K562 (cell line): ENCODE data around the gene TIMM10. TPM values are rescaled to one million over a fixed set of nuclear protein-coding genes. Genes with fewer than 3 reads are reported as not detected.

Experiments
- BCOR ChIP-seq: fragments of 450-650 bp; IDR thresholded peaks from 2 replicates; pipeline ENCODE4 v1.6.1; 2016
- CBFA2T2 ChIP-seq: fragments of 450-650 bp; conservative IDR thresholded peaks from 2 replicates; pipeline ENCODE4 v1.6.1; 2017; ENCODE audit warnings: mild to moderate bottlenecking
- CCNT2 ChIP-seq: IDR thresholded peaks from 2 replicates; pipeline ENCODE4 v1.6.1; 2011; ENCODE audit warnings: borderline replicate concordance, low read depth, mild to moderate bottlenecking, moderate library complexity, mixed read lengths, low read length; ENCODE audit not compliant: insufficient read length; ENCODE audit errors: extremely low read depth
- CREB3L1 ChIP-seq: fragments of 450-650 bp; IDR thresholded peaks from 2 replicates; pipeline ENCODE4 v1.6.1; 2014; ENCODE audit warnings: low read depth, mild to moderate bottlenecking, moderate library complexity, borderline replicate concordance
- E2F6 ChIP-seq, 2 experiments: IDR thresholded peaks; 2 replicates each; pipeline ENCODE4 v1.6.1; 2011; ENCODE audit warnings: borderline replicate concordance in 1 of 2, control low read depth in 1 of 2, low read depth in 1 of 2, low read length in 1 of 2, mild to moderate bottlenecking in 1 of 2, mixed read lengths in 1 of 2, moderate library complexity in 1 of 2; ENCODE audit not compliant: insufficient read depth in 1 of 2, insufficient read length in 1 of 2, poor library complexity in 1 of 2, severe bottlenecking in 1 of 2; ENCODE audit errors: extremely low read depth in 1 of 2
- KDM1A ChIP-seq, 2 experiments: fragments of 450-650 bp; IDR thresholded peaks; 2 replicates each; pipeline ENCODE4 v1.6.1; 2016; ENCODE audit warnings: mild to moderate bottlenecking in 2 of 2
- MYC ChIP-seq, 2 experiments: fragments of 250-450 bp in 1 of 2; sonication (Bioruptor Pico) in 1 of 2; IDR thresholded peaks; 2 replicates each; pipeline versions ENCODE4 v1.5.1 to v1.6.1; 2012 to 2021; ENCODE audit warnings: low read depth in 2 of 2, borderline replicate concordance in 1 of 2, improper control_type of control experiment in 1 of 2, low read length in 1 of 2, mild to moderate bottlenecking in 1 of 2, moderate library complexity in 1 of 2
- NKRF ChIP-seq: fragments of 450-650 bp; IDR thresholded peaks from 2 replicates; pipeline ENCODE4 v1.6.1; 2016; ENCODE audit warnings: borderline replicate concordance
- RBM14 ChIP-seq: fragments of 200-400 bp; formaldehyde crosslinking; IDR thresholded peaks from 2 replicates; pipeline ENCODE4 v1.6.1; 2018; ENCODE audit warnings: low read depth, mild to moderate bottlenecking, low read length, moderate library complexity, borderline replicate concordance; ENCODE audit not compliant: insufficient read depth
- SIX5 ChIP-seq, 2 experiments: IDR thresholded peaks; 2 replicates each; pipeline ENCODE4 v1.6.1; 2011; ENCODE audit warnings: low read length in 2 of 2, borderline replicate concordance in 1 of 2, low read depth in 1 of 2, mild to moderate bottlenecking in 1 of 2, moderate library complexity in 1 of 2; ENCODE audit not compliant: insufficient read depth in 1 of 2
- ZBTB11 ChIP-seq, 3 experiments: fragments of 200-800 bp in 1 of 3; fragments of 250-450 bp in 1 of 3; fragments of 450-650 bp in 1 of 3; sonication (Bioruptor Pico) in 1 of 3; sonication (Bioruptor generic) in 1 of 3; formaldehyde crosslinking in 1 of 3; IDR thresholded peaks; 2 replicates each; pipeline versions ENCODE4 v1.6.1 to v1.8.0; 2016 to 2022; ENCODE audit warnings: mild to moderate bottlenecking in 2 of 3, missing genetic modification characterization in 2 of 3, missing compliant biosample characterization in 1 of 3, moderate library complexity in 1 of 3
- ZNF707 ChIP-seq: fragments of 250-450 bp; sonication (Bioruptor Pico); conservative IDR thresholded peaks from 2 replicates; pipeline ENCODE4 v1.8.0; 2022; ENCODE audit warnings: inconsistent platforms, mild to moderate bottlenecking, moderate library complexity
- ZNF740 ChIP-seq, 3 experiments: fragments of 200-800 bp in 1 of 3; sonication (Bioruptor generic) in 1 of 3; sonication (generic) in 1 of 3; formaldehyde crosslinking in 1 of 3; IDR thresholded peaks; 2 replicates each; pipeline versions ENCODE4 v1.6.1 to v1.8.0; 2016 to 2022; ENCODE audit warnings: mild to moderate bottlenecking in 2 of 3, missing compliant biosample characterization in 2 of 3, missing genetic modification characterization in 2 of 3, missing genetic modification reagents in 1 of 3
- polyA plus RNA-seq, 8 experiments: library from polyadenylated mRNA; depleted of rRNA in 4 of 8; stranded (reverse) in 5 of 8; unstranded in 3 of 8; fragments of >200 nt; fragmentation: Nextera tagmentation in 2 of 8; fragmentation: Illumina TruSeq in 1 of 8; extraction: Ambion mirVana in 2 of 8; extraction: Trizol in 1 of 8; gene quantifications; 2 replicates each; pipeline versions ENCODE4 v1.2.1 to v1.2.3, GENCODE V29; 2011 to 2014; ENCODE audit warnings: inconsistent platforms in 1 of 8, missing spikeins in 1 of 8
- total RNA-seq, 7 experiments: library from RNA; depleted of rRNA in 6 of 7; stranded (reverse); fragments of >200 nt in 6 of 7; fragmentation: Illumina TruSeq in 2 of 7; extraction: Trizol in 2 of 7; gene quantifications; 2 replicates each; pipeline versions ENCODE4 v1.2.1 to v1.2.3, GENCODE V29; 2011 to 2021; ENCODE audit warnings: low replicate concordance in 1 of 7

TIMM10 gene
- total and polyA plus RNA-seq, 9 of the 15 experiments (the other 6 are each of a cell fraction or from before 2014, with no cell fraction given), result 109 to 553 (median 172) TPM

- TF ChIP-seq ZBTB11 (CRISPR knock-in tag; IDR thresholded peaks at IDR 0.05), result peak in 1 of 3 experiments; percentile 49; a peak in 1 of 6 replicates
- TF ChIP-seq RBM14, result 0 out of 2 replicates have a peak, but pooled peaks have one; percentile 3
- TF ChIP-seq MYC (IDR thresholded peaks at IDR 0.05; ENCODE audit: low read depth, low read length), result peak; percentile 70
- TF ChIP-seq MYC (CRISPR knock-in tag; IDR thresholded peaks at IDR 0.05; ENCODE audit: borderline replicate concordance, low read depth), result peak; percentile 27; the same call in 1 of the 2 replicates
- peak; percentile 64 to 81 for TF ChIP-seq KDM1A (IDR thresholded peaks at IDR 0.05)
- peak; percentile 97 for TF ChIP-seq BCOR
- TF ChIP-seq CREB3L1, result peak; percentile 85; the same call in 1 of the 2 replicates
- peak; percentile 79 for TF ChIP-seq NKRF
- TF ChIP-seq ZNF740 (CRISPR knock-in tag; IDR thresholded peaks at IDR 0.05), result peak; percentile 38; the same call in 1 of the 2 replicates
- TF ChIP-seq ZNF740 (tag; IDR thresholded peaks at IDR 0.05), result no peak
- TF ChIP-seq E2F6 (IDR thresholded peaks at IDR 0.05; ENCODE audit: borderline replicate concordance in 1 of 2, extremely low read depth in 1 of 2, insufficient read depth in 1 of 2, insufficient read length in 1 of 2, low read depth in 1 of 2, low read length in 1 of 2, poor library complexity in 1 of 2, severe bottlenecking in 1 of 2), result peak; percentile 19 to 91
- TF ChIP-seq CCNT2, result peak; percentile 13
- 0 out of 2 replicates have a peak, but pooled peaks have one; percentile 1 for TF ChIP-seq CBFA2T2
- TF ChIP-seq SIX5 (IDR thresholded peaks at IDR 0.05; ENCODE audit: borderline replicate concordance in 1 of 2, insufficient read depth in 1 of 2, low read depth in 1 of 2, low read length in 2 of 2), result no peak
- TF ChIP-seq ZNF707, result no peak
Measured at GRCh38 chr11:57514538-57515331, 15.8 kb downstream of the TIMM10 start (continued).
